ENCODE results near the gene MYG1.

GRCh38 chr12:53276511-53276910 is 23.0 kb upstream of the MYG1 start:
- TF ChIP-seq GATA3 (IDR thresholded peaks at IDR 0.05; ENCODE audit: low read depth, low read length) (no peak), GATA2 (IDR thresholded peaks at IDR 0.05; ENCODE audit: low read depth, low read length) (no peak)
